GM23248 (cell line): ENCODE results near the gene PHC1. TPM values are rescaled to one million over a fixed set of nuclear protein-coding genes. Genes with fewer than 3 reads are reported as not detected.

Source experiments
- DNase-seq: peaks from one replicate; pipeline ENCODE4 v3.0.0-alpha.2; 2015
- H2AFZ ChIP-seq: fragments of 200-600 bp; sonication (generic); 2 replicates; pipeline ENCODE4 v1.6.1; 2016; ENCODE audit warnings: antibody characterized with exemption
- H3F3A ChIP-seq: fragments of 200-600 bp; sonication (generic); 2 replicates; pipeline ENCODE4 v1.6.1; 2016; ENCODE audit warnings: mild to moderate bottlenecking, antibody characterized with exemption, mixed run types; ENCODE audit not compliant: insufficient read depth
- H3K27ac ChIP-seq: fragments of 200-600 bp; sonication (generic); 2 replicates; pipeline ENCODE4 v1.5.1; 2016; ENCODE audit warnings: mild to moderate bottlenecking
- H3K27me3 ChIP-seq: fragments of 200-600 bp; sonication (generic); replicated peaks from 2 replicates; pipeline ENCODE4 v1.6.1; 2016; ENCODE audit warnings: mild to moderate bottlenecking; ENCODE audit not compliant: insufficient read depth
- H3K36me3 ChIP-seq: fragments of 200-600 bp; sonication (generic); 2 replicates; pipeline ENCODE4 v1.6.1; 2016; ENCODE audit warnings: low read depth, mild to moderate bottlenecking
- H3K4me1 ChIP-seq: fragments of 200-600 bp; sonication (generic); 2 replicates; pipeline ENCODE4 v1.6.1; 2016; ENCODE audit warnings: mild to moderate bottlenecking; ENCODE audit not compliant: insufficient read depth
- H3K4me2 ChIP-seq: fragments of 200-600 bp; sonication (generic); one replicate; pipeline ENCODE4 v1.6.1; 2016; ENCODE audit warnings: mild to moderate bottlenecking; ENCODE audit not compliant: unreplicated experiment
- H3K4me3 ChIP-seq: fragments of 200-600 bp; sonication (generic); 2 replicates; pipeline ENCODE4 v1.5.1; 2016; ENCODE audit warnings: mild to moderate bottlenecking
- H3K79me2 ChIP-seq: fragments of 200-600 bp; sonication (generic); 2 replicates; pipeline ENCODE4 v1.6.1; 2016; ENCODE audit warnings: mild to moderate bottlenecking; ENCODE audit not compliant: insufficient read depth
- H3K9ac ChIP-seq: fragments of 200-600 bp; sonication (generic); 2 replicates; pipeline ENCODE4 v1.6.1; 2016; ENCODE audit warnings: mild to moderate bottlenecking
- H3K9me2 ChIP-seq: fragments of 200-600 bp; sonication (generic); 2 replicates; pipeline ENCODE4 v1.6.1; 2016; ENCODE audit warnings: mixed run types, mild to moderate bottlenecking, moderate library complexity; ENCODE audit not compliant: insufficient read depth
- H3K9me3 ChIP-seq: fragments of 200-600 bp; sonication (generic); one replicate; pipeline ENCODE4 v1.6.1; 2017; ENCODE audit warnings: low read depth
- H4K20me1 ChIP-seq: fragments of 200-600 bp; sonication (generic); 2 replicates; pipeline ENCODE4 v1.6.0; 2016; ENCODE audit not compliant: insufficient read depth
- EZH2 ChIP-seq: fragments of 200-600 bp; sonication (generic); IDR thresholded peaks from 2 replicates; pipeline ENCODE4 v1.6.1; 2018; ENCODE audit warnings: antibody characterized with exemption, mild to moderate bottlenecking; ENCODE audit not compliant: insufficient read depth, poor library complexity, severe bottlenecking
- EZH2phosphoT487 ChIP-seq: fragments of 200-600 bp; sonication (generic); IDR thresholded peaks from 2 replicates; pipeline ENCODE4 v1.6.1; 2018; ENCODE audit warnings: antibody characterized with exemption, moderate library complexity, mild to moderate bottlenecking, low read depth; ENCODE audit not compliant: insufficient read depth
- WGBS, 2 experiments: methylation state at CpG; one replicate each; pipeline ENCODE4 v1.1.6; 2015 to 2017; ENCODE audit warnings: low lambda C conversion rate in 2 of 2, low coverage in 1 of 2; ENCODE audit errors: missing lambda C conversion rate in 2 of 2; 5-methylcytosine and 5-hydroxymethylcytosine counted together
- in situ Hi-C: fragments of 300-500 bp; cut with MboI; formaldehyde crosslinking; loops from 2 replicates; pipeline ENCODE4 v1.15.0; 2020
- polyA plus RNA-seq: library from polyadenylated mRNA; unstranded; fragments of >200 nt; fragmentation: Nextera tagmentation; extraction: Ambion mirVana; gene quantifications from 2 replicates; pipeline ENCODE4 v1.2.1, GENCODE V29; 2016
- total RNA-seq: library from RNA; depleted of rRNA; stranded (reverse); fragments of >200 nt; shearing (Covaris generic); gene quantifications from 2 replicates; pipeline ENCODE4 v1.2.3, GENCODE V29; 2014

The PHC1 gene
- total and polyA plus RNA-seq, 2 experiments from 2014 or later, result 6.4 to 16.1 TPM

DNA sequence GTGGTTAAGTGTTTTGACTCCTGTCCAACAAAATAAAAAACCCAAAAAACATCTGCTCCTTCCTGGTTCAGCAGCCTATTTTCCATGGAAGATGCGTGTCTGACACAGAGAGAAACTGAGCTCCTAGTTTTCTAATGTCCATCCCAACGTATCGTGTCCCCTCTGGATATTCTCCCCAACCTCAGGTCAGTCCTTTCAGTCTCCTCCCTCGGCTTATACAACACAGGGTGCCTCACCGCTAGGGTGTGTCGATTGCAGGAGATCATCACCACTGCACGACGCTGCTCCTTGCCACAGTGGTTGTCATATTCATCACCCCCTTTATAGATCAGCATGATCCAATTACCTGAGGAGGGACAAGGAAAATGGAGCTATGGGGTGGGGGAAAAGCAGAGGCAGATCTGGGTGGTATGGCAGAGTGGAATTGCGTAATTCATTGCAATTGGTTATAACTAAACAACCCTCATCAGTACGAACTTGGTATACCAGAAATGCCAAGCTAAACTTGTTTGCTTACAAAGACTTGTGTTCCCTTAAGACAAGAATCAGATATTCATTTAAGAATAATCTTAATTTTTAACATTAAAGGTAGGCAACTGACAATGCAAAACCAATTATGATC is 29.4 kb downstream of the PHC1 start:
- Histone ChIP-seq H3K9me2 (no peaks in the 10 kb centered on the region), H3K9me3 (no peaks in the 10 kb centered on the region), H3K4me3 (no peak overlapping the region), H3K36me3 (peaks cover 44% of the 10 kb centered on the region), H3K4me1 (peaks cover 11% of the 10 kb centered on the region), H4K20me1 (0 out of 2 replicates have a peak, but pooled peaks cover 8% of the 10 kb centered on the region), H3K79me2 (peaks cover 47% of the 10 kb centered on the region), H3F3A (no peaks in the 10 kb centered on the region), H2AFZ (no peak overlapping the region), H3K9ac (no peak overlapping the region), H3K27ac (no peak overlapping the region), H3K27me3 (no peaks in the 10 kb centered on the region), H3K4me2 (no peak overlapping the region)
- no peak for TF ChIP-seq EZH2
- TF ChIP-seq EZH2phosphoT487, result no peak
- no peak for DNase-seq
- in situ Hi-C loops, result no loop called here
- 95 to 98% methylated on average over 10 of the region's 10 CpGs for WGBS, 2 experiments

DNA sequence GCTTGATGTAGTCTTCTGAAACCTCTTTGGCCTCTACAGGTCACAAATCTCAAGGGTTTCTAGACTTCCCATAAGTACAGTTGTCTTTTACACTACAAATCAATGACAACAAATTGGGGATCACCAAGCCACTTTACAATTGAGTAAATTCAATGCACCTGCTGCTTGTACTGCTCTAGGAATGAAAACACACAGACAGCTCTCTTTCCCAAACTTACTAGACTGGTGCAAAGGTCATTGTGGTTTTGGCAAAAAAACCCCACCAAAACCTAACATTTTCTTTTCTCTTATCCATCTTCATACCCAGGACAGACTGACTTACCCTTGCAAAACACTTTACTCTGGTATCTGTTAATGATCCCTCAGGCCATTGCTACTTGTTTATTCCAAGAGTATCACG is 32.4 kb downstream of the PHC1 start:
- no peaks in the 10 kb centered on the region for H3K27me3 ChIP-seq
- H2AFZ ChIP-seq, result no peak overlapping the region
- H3K36me3 ChIP-seq, result peaks cover 38% of the 10 kb centered on the region
- H3K4me1 ChIP-seq, result peaks cover 17% of the 10 kb centered on the region
- no peak overlapping the region for H3K27ac ChIP-seq
- no peak overlapping the region for H3K4me3 ChIP-seq
- in situ Hi-C loops, result no loop called here
- no peaks in the 10 kb centered on the region for H3K9me2 ChIP-seq
- 0 out of 2 replicates have a peak, but pooled peaks cover 8% of the 10 kb centered on the region for H4K20me1 ChIP-seq
- TF ChIP-seq EZH2phosphoT487, result no peak
- no peak for TF ChIP-seq EZH2
- no peaks in the 10 kb centered on the region for H3K9me3 ChIP-seq
- no peak overlapping the region for H3K4me2 ChIP-seq
- WGBS, 2 experiments, result 95 to 96% methylated on average over 1 of the region's 1 CpG
- no peak for DNase-seq
- peaks cover 54% of the 10 kb centered on the region for H3K79me2 ChIP-seq
- 0 out of 2 replicates have a peak, but pooled peaks cover 4% of the 10 kb centered on the region for H3F3A ChIP-seq
- no peak overlapping the region for H3K9ac ChIP-seq

DNA sequence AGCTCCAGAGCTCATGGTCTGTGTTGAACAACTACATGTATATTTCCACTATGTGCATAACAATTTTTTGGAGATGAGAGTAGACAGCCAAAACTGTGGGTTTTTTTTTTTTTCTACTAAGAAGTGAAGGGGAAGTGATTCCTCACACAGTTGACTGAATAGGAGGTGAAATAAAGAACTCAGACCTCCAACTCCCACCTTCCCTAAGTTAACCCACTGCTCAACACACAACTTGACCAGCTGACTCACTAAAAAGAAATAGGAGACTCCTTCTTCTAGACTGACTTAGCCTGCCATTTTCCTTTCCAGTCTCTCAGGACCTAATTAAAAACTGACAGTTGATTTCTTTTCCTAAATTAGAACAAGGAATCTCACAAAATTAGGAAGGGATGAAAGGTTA is 33.4 kb downstream of the PHC1 start:
- Histone ChIP-seq H3K4me2 (peak overlapping the region; percentile 94), H3F3A (0 out of 2 replicates have a peak, but pooled peaks cover 4% of the 10 kb centered on the region), H4K20me1 (0 out of 2 replicates have a peak, but pooled peaks cover 8% of the 10 kb centered on the region), H3K9ac (peak overlapping the region; percentile 92), H3K4me3 (peak overlapping the region; percentile 86), H3K9me2 (no peaks in the 10 kb centered on the region), H2AFZ (no peak overlapping the region), H3K27ac (no peak overlapping the region), H3K4me1 (peaks cover 17% of the 10 kb centered on the region), H3K9me3 (no peaks in the 10 kb centered on the region), H3K79me2 (peaks cover 54% of the 10 kb centered on the region), H3K36me3 (peaks cover 28% of the 10 kb centered on the region), H3K27me3 (no peaks in the 10 kb centered on the region)
- TF ChIP-seq EZH2phosphoT487 (no peak), EZH2 (no peak)
- in situ Hi-C loops, result no loop called here
- DNase-seq, result peak; percentile 4

DNA sequence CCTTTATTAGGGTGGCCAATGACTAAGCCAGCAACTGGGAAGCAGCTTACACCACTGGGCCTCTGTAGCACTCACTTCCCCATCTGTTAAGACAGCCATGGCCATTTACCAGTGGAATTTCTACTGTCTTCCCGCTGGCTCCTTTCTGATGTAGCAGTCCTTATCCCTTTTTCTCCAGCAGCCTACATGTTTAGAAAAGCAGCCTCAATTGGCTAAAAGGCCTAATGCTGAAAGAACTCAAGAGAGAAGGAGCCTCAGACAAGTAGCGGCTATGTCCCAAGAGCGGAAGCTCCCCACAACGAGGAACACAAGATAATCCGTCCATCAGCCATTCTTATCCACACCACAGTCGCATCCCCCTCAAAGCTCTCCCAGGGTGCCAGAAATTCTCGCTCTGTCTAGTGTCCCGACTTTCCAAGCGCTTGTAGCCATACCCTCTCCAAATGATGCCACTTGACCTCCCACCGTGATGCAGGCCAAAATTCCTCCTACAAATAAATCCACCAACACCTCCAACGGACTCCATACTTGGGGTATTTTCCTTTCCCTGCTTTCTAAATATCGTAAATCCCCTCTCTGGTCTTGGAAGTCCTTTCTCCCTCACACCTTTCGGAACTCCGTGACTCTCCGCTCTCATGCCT is 34.5 kb downstream of the PHC1 start:
- in situ Hi-C loops, result no loop called here
- peaks cover 20% of the 10 kb centered on the region for H3K36me3 ChIP-seq
- H3K4me2 ChIP-seq, result peak overlapping the region; percentile 94
- peak overlapping the region; percentile 86 for H3K4me3 ChIP-seq
- H3K4me1 ChIP-seq, result peaks cover 17% of the 10 kb centered on the region
- peaks cover 54% of the 10 kb centered on the region for H3K79me2 ChIP-seq
- no peak for TF ChIP-seq EZH2phosphoT487
- no peak for TF ChIP-seq EZH2
- H2AFZ ChIP-seq, result peak overlapping the region; percentile 99
- no peaks in the 10 kb centered on the region for H3K9me2 ChIP-seq
- 0 out of 2 replicates have a peak, but pooled peaks cover 4% of the 10 kb centered on the region for H3F3A ChIP-seq
- peak; percentile 76 for DNase-seq
- H3K27me3 ChIP-seq, result no peaks in the 10 kb centered on the region
- H3K27ac ChIP-seq, result peak overlapping the region; percentile 91
- H4K20me1 ChIP-seq, result 0 out of 2 replicates have a peak, but pooled peaks cover 8% of the 10 kb centered on the region
- no peaks in the 10 kb centered on the region for H3K9me3 ChIP-seq
- H3K9ac ChIP-seq, result peak overlapping the region; percentile 92
- 1 to 2% methylated on average over 15 of the region's 15 CpGs for WGBS, 2 experiments
